ENCODE data around the gene OR5H6. TPM values are rescaled to one million over a fixed set of nuclear protein-coding genes. Genes with fewer than 3 reads are reported as not detected.

Gene OR5H6
- not detected for total RNA-seq

GRCh38 chr3:98263944-98264343 lies at the start of gene OR5H6:
OR5H6 (plus strand) TSS chr3:98264244; CDS start chr3:98264333, 89 bp downstream.
- Histone ChIP-seq H3K36me3 (no peaks in the 10 kb centered on the region), H3K9me3 (peaks cover 0 to 4% of the 10 kb centered on the region in 2 donors), H3K4me1 (no peaks in the 10 kb centered on the region), H3K4me3 (no peak within 1 kb of the TSS), H3K27me3 (no peaks in the 10 kb centered on the region), H3K27ac (no peak within 1 kb of the TSS)
- DNase-seq (ENCODE audit: low spot score in 2 of 2) = no peak
- no peak for TF ChIP-seq POLR2A (IDR thresholded peaks at IDR 0.05)
- TF ChIP-seq CTCF (IDR thresholded peaks at IDR 0.05) = no peak
- no peak for TF ChIP-seq POLR2AphosphoS5 (IDR thresholded peaks at IDR 0.05)
- intact Hi-C loops (cut with DNase I; ENCODE audit: low total_unique reads) = no loop called here

GRCh38 chr3:98215051-98215450 lies 49.0 kb upstream of the OR5H6 start:
- Histone ChIP-seq H3K27me3 (no peaks in the 10 kb centered on the region), H3K27ac (no peak overlapping the region), H3K9me3 (no peaks in the 10 kb centered on the region), H3K4me1 (no peaks in the 10 kb centered on the region), H3K36me3 (no peaks in the 10 kb centered on the region), H3K4me3 (no peak overlapping the region)
- intact Hi-C loops (cut with DNase I; ENCODE audit: low total_unique reads) = no loop called here
- DNase-seq (ENCODE audit: low spot score in 2 of 2) = no peak
- TF ChIP-seq POLR2AphosphoS5 (IDR thresholded peaks at IDR 0.05) (no peak), POLR2A (IDR thresholded peaks at IDR 0.05) (no peak), CTCF (IDR thresholded peaks at IDR 0.05) (no peak)

GRCh38 chr3:98223907-98224672 lies 40.0 kb upstream of the OR5H6 start:
- Histone ChIP-seq H3K9me3 (no peaks in the 10 kb centered on the region), H3K36me3 (no peaks in the 10 kb centered on the region), H3K4me1 (no peaks in the 10 kb centered on the region), H3K4me3 (no peak overlapping the region), H3K27me3 (no peaks in the 10 kb centered on the region), H3K27ac (no peak overlapping the region)
- intact Hi-C loops (cut with DNase I; ENCODE audit: low total_unique reads) = no loop called here
- TF ChIP-seq POLR2A (IDR thresholded peaks at IDR 0.05) = no peak
- no peak for TF ChIP-seq CTCF (IDR thresholded peaks at IDR 0.05)
- no peak for TF ChIP-seq POLR2AphosphoS5 (IDR thresholded peaks at IDR 0.05)
- DNase-seq (ENCODE audit: low spot score in 2 of 2) = no peak

GRCh38 chr3:98232489-98232888 lies 31.6 kb upstream of the OR5H6 start:
- intact Hi-C loops (cut with DNase I; ENCODE audit: low total_unique reads) = no loop called here
- Histone ChIP-seq H3K4me3 (no peak overlapping the region), H3K9me3 (no peaks in the 10 kb centered on the region), H3K4me1 (no peaks in the 10 kb centered on the region), H3K27me3 (no peaks in the 10 kb centered on the region), H3K36me3 (no peaks in the 10 kb centered on the region), H3K27ac (no peak overlapping the region)
- no peak for DNase-seq (ENCODE audit: low spot score in 2 of 2)
- TF ChIP-seq POLR2A (IDR thresholded peaks at IDR 0.05) (no peak), CTCF (IDR thresholded peaks at IDR 0.05) (no peak), POLR2AphosphoS5 (IDR thresholded peaks at IDR 0.05) (no peak)

GRCh38 chr3:98233468-98233867 lies 30.6 kb upstream of the OR5H6 start:
- Histone ChIP-seq H3K36me3 (no peaks in the 10 kb centered on the region), H3K9me3 (no peaks in the 10 kb centered on the region), H3K4me1 (no peaks in the 10 kb centered on the region), H3K27ac (no peak overlapping the region), H3K27me3 (no peaks in the 10 kb centered on the region), H3K4me3 (no peak overlapping the region)
- TF ChIP-seq POLR2A (IDR thresholded peaks at IDR 0.05) (no peak), CTCF (IDR thresholded peaks at IDR 0.05) (no peak), POLR2AphosphoS5 (IDR thresholded peaks at IDR 0.05) (no peak)
- intact Hi-C loops (cut with DNase I; ENCODE audit: low total_unique reads) = no loop called here
- DNase-seq (ENCODE audit: low spot score in 2 of 2) = no peak

Measured in breast epithelium (tissue), 4 donors.